OCI-LY7 (cell line): ENCODE results near the gene LEUTX. TPM values are rescaled to one million over a fixed set of nuclear protein-coding genes. Genes with fewer than 3 reads are reported as not detected.

Source experiments
- BruUV-seq: library from RNA; stranded (reverse); fragments of 400-500 nt; replicated peaks from 2 replicates; lab custom pipeline; 2021; lab: Mats Ljungman, UMichigan
- CTCF ChIA-PET: fragments of 300-600 bp; sonication (Branson Sonifier 250); formaldehyde crosslinking; loops from one replicate; lab custom pipeline; 2022; ENCODE audit warnings: antibody characterized with exemption; ENCODE audit not compliant: unreplicated experiment; lab: Charles Lee
- POLR2A ChIA-PET: fragments of 300-600 bp; sonication (Branson Sonifier 250); formaldehyde crosslinking; loops from one replicate; lab custom pipeline; 2022; ENCODE audit warnings: antibody characterized with exemption; lab: Charles Lee
- DNase-seq: peaks from one replicate; pipeline ENCODE4 v3.0.0-alpha.2; 2015; ENCODE audit warnings: low spot score
- H2AFZ ChIP-seq: fragments of 200-600 bp; sonication (generic), shearing (Covaris generic); 2 replicates; pipeline ENCODE4 v1.6.1; 2014; ENCODE audit warnings: mild to moderate bottlenecking, antibody characterized with exemption, low read length, moderate library complexity
- H3K27ac ChIP-seq: fragments of 200-600 bp; sonication (generic); 2 replicates; pipeline ENCODE4 v1.5.1; 2014; ENCODE audit warnings: mixed run types, low read depth, mild to moderate bottlenecking, moderate library complexity, low read length, inconsistent platforms; ENCODE audit not compliant: poor library complexity, severe bottlenecking
- H3K36me3 ChIP-seq: fragments of 200-600 bp; sonication (generic); 2 replicates; pipeline ENCODE4 v1.6.1; 2014; ENCODE audit warnings: mild to moderate bottlenecking, antibody characterized with exemption, low read length, moderate library complexity, mixed read lengths; ENCODE audit not compliant: insufficient read depth
- H3K4me1 ChIP-seq: fragments of 200-600 bp; sonication (generic); 2 replicates; pipeline ENCODE4 v1.5.1; 2014; ENCODE audit warnings: mild to moderate bottlenecking, low read length; ENCODE audit not compliant: insufficient read depth, poor library complexity, severe bottlenecking
- H3K4me2 ChIP-seq: fragments of 200-600 bp; sonication (generic); 2 replicates; pipeline ENCODE4 v1.6.1; 2014; ENCODE audit warnings: mild to moderate bottlenecking, low read length
- H3K4me3 ChIP-seq: fragments of 200-600 bp; sonication (generic); 2 replicates; pipeline ENCODE4 v1.5.1; 2014; ENCODE audit warnings: mild to moderate bottlenecking, low read depth, low read length; ENCODE audit not compliant: poor library complexity, severe bottlenecking
- H3K79me2 ChIP-seq: fragments of 200-600 bp; sonication (generic); 2 replicates; pipeline ENCODE4 v1.6.1; 2016; ENCODE audit warnings: low read depth, mild to moderate bottlenecking, low read length, moderate library complexity, mixed read lengths; ENCODE audit not compliant: insufficient read depth
- H3K9me2 ChIP-seq: fragments of 200-600 bp; sonication (generic); 2 replicates; pipeline ENCODE4 v1.6.1; 2016; ENCODE audit warnings: mild to moderate bottlenecking, low read length, mixed read lengths; ENCODE audit not compliant: insufficient read depth
- H3K9me3 ChIP-seq: fragments of 200-600 bp; sonication (generic); 2 replicates; pipeline ENCODE4 v1.6.1; 2014; ENCODE audit warnings: mild to moderate bottlenecking, mixed run types, low read length, mixed read lengths
- H4K20me1 ChIP-seq: fragments of 200-600 bp; sonication (generic); 2 replicates; pipeline ENCODE4 v1.6.1; 2014; ENCODE audit warnings: mild to moderate bottlenecking, antibody characterized with exemption, low read length, moderate library complexity, mixed read lengths; ENCODE audit not compliant: insufficient read depth
- CTCF ChIP-seq: fragments of 200-600 bp; sonication (generic); conservative IDR thresholded peaks from 2 replicates; pipeline ENCODE4 v1.5.1; 2014; ENCODE audit warnings: mild to moderate bottlenecking, antibody characterized with exemption, low read length, moderate library complexity, mixed read lengths
- EZH2phosphoT487 ChIP-seq: fragments of 200-600 bp; sonication (generic); IDR thresholded peaks from 2 replicates; pipeline ENCODE4 v1.6.1; 2018; ENCODE audit warnings: low read depth, borderline replicate concordance, mild to moderate bottlenecking, mixed run types, antibody characterized with exemption, low read length, moderate library complexity, mixed read lengths
- intact Hi-C: fragments of 100-400 bp; cut with micrococcal nuclease; formaldehyde crosslinking; loops from one replicate; pipeline ENCODE4 v1.10.0; 2022; ENCODE audit not compliant: unreplicated experiment
- total RNA-seq, 2 experiments: library from RNA; depleted of rRNA in 1 of 2; stranded (reverse); fragments of >200 nt in 1 of 2; shearing (Covaris generic) in 1 of 2; gene quantifications; 2 replicates each; pipeline ENCODE4 v1.2.3, GENCODE V29; 2014 to 2022

Gene LEUTX
- total RNA-seq, 2 experiments from 2014 or later: not detected

- BruUV-seq: no TSS peak
- H3K4me2 ChIP-seq: no peak overlapping the region
- TF ChIP-seq CTCF (no peak), EZH2phosphoT487 (no peak)
- intact Hi-C loops: loop anchor here (10.0 kb wide), 1 partner anchor 214 kb away; no protein-coding TSS in a partner anchor
- no peaks in the 10 kb centered on the region for H3K36me3 ChIP-seq
- no peaks in the 10 kb centered on the region for H3K9me3 ChIP-seq
- ChIA-PET CTCF (no interaction called here), POLR2A (no interaction called here)
- no peaks in the 10 kb centered on the region for H3K4me1 ChIP-seq
- H3K9me2 ChIP-seq: no peaks in the 10 kb centered on the region
- no peak overlapping the region for H3K4me3 ChIP-seq
- no peak overlapping the region for H2AFZ ChIP-seq
- no peak for DNase-seq
- no peaks in the 10 kb centered on the region for H4K20me1 ChIP-seq
- H3K27ac ChIP-seq: no peak overlapping the region
- no peaks in the 10 kb centered on the region for H3K79me2 ChIP-seq
These were observed 10.3 kb upstream of the LEUTX start for GRCh38 chr19:39768334-39768733.

- Histone ChIP-seq H3K9me3 (no peaks in the 10 kb centered on the region), H3K27ac (no peak overlapping the region), H3K36me3 (no peaks in the 10 kb centered on the region), H3K4me1 (no peaks in the 10 kb centered on the region), H2AFZ (no peak overlapping the region), H3K79me2 (no peaks in the 10 kb centered on the region), H3K4me2 (no peak overlapping the region), H4K20me1 (no peaks in the 10 kb centered on the region), H3K9me2 (no peaks in the 10 kb centered on the region), H3K4me3 (no peak overlapping the region)
- BruUV-seq: no TSS peak
- ChIA-PET POLR2A (interaction anchor here (1.3 kb wide), 1 partner anchor 24 kb away, joined by 3 read pairs; no protein-coding TSS in a partner anchor), CTCF (no interaction called here)
- intact Hi-C loops: loop anchor here (10.0 kb wide), 1 partner anchor 214 kb away; no protein-coding TSS in a partner anchor
- DNase-seq: no peak
- TF ChIP-seq CTCF (no peak), EZH2phosphoT487 (no peak)
These were observed 9.9 kb upstream of the LEUTX start for GRCh38 chr19:39768786-39769185.

- intact Hi-C loops: no loop called here
- POLR2A ChIA-PET: no interaction called here
- no peaks in the 10 kb centered on the region for H3K79me2 ChIP-seq
- no peak overlapping the region for H3K4me3 ChIP-seq
- H3K9me3 ChIP-seq: no peaks in the 10 kb centered on the region
- no peak overlapping the region for H3K4me2 ChIP-seq
- no peak overlapping the region for H3K27ac ChIP-seq
- H3K9me2 ChIP-seq: no peaks in the 10 kb centered on the region
- H3K4me1 ChIP-seq: no peaks in the 10 kb centered on the region
- no TSS peak for BruUV-seq
- no peak overlapping the region for H2AFZ ChIP-seq
- no peak for DNase-seq
- no peaks in the 10 kb centered on the region for H4K20me1 ChIP-seq
- CTCF ChIA-PET: no interaction called here
- no peak for TF ChIP-seq CTCF
- TF ChIP-seq EZH2phosphoT487: no peak
- H3K36me3 ChIP-seq: no peaks in the 10 kb centered on the region
These were observed 2.2 kb downstream of the LEUTX start for GRCh38 chr19:39780894-39781293.
